NCI-H82 (cell line): ENCODE results near the gene MROH8.
"Not testable (repeated sequence)": the region's sequence is repeated elsewhere in the genome, so short reads cannot be mapped to it uniquely, and the experiment has no call there.

Experiments used
- DNase-seq: peaks from one replicate; lab custom pipeline; 2025; lab: John Stamatoyannopoulos, UW

The MROH8 gene

GRCh38 chr20:37154684-37155298 lies 24.6 kb downstream of the MROH8 start:
- DNase-seq = no peak

GRCh38 chr20:37152284-37152683 lies 27.1 kb downstream of the MROH8 start:
- no peak for DNase-seq

- DNase-seq = no peak
Measured at GRCh38 chr20:37151529-37151928, 27.8 kb downstream of the MROH8 start.

- DNase-seq = not testable (repeated sequence)
Measured at GRCh38 chr20:37150864-37151263, 28.5 kb downstream of the MROH8 start.

- DNase-seq = no peak
Measured at GRCh38 chr20:37147250-37147649, 32.1 kb downstream of the MROH8 start.

- DNase-seq = no peak
Measured at GRCh38 chr20:37144856-37145404, 34.4 kb downstream of the MROH8 start.

- DNase-seq = no peak
Measured at GRCh38 chr20:37142708-37143107, 36.6 kb downstream of the MROH8 start.

GRCh38 chr20:37137547-37137946 lies 41.8 kb downstream of the MROH8 start:
- peak; percentile 49 for DNase-seq

GRCh38 chr20:37133952-37134351 lies 45.4 kb downstream of the MROH8 start:
- DNase-seq = no peak

- DNase-seq = no peak
Measured at GRCh38 chr20:37131486-37131885, 47.9 kb downstream of the MROH8 start.

- DNase-seq = peak; percentile 43
Measured at GRCh38 chr20:37128803-37129202, 50.5 kb downstream of the MROH8 start.

GRCh38 chr20:37126290-37126689 lies 53.1 kb downstream of the MROH8 start:
- not testable (repeated sequence) for DNase-seq

- no peak for DNase-seq
Measured at GRCh38 chr20:37123441-37123840, 55.9 kb downstream of the MROH8 start.

GRCh38 chr20:37120497-37120896 lies 58.9 kb downstream of the MROH8 start:
- DNase-seq = no peak

- no peak for DNase-seq
Measured at GRCh38 chr20:37119356-37120036, 59.9 kb downstream of the MROH8 start.

GRCh38 chr20:37114012-37114411 lies 65.3 kb downstream of the MROH8 start:
- DNase-seq = no peak

GRCh38 chr20:37111926-37112455 lies 67.4 kb downstream of the MROH8 start:
- DNase-seq = no peak

GRCh38 chr20:37108676-37109075 lies 70.7 kb downstream of the MROH8 start:
- no peak for DNase-seq

- DNase-seq = peak; percentile 34
Measured at GRCh38 chr20:37102571-37102970, 76.8 kb downstream of the MROH8 start.

GRCh38 chr20:37096415-37097041 lies 82.8 kb downstream of the MROH8 start:
- peak; percentile 51 for DNase-seq

GRCh38 chr20:37095599-37096414 lies 83.5 kb downstream of the MROH8 start, which contains the start of gene RBL1:
RBL1 (minus strand) TSS chr20:37095997; CDS start chr20:37095928, 69 bp downstream.
- DNase-seq = peak; percentile 97

GRCh38 chr20:37095108-37095598 lies 84.2 kb downstream of the MROH8 start:
- peak; percentile 73 for DNase-seq
